ENCODE measurements around the gene ADAMTS1.

The ADAMTS1 gene

DNA sequence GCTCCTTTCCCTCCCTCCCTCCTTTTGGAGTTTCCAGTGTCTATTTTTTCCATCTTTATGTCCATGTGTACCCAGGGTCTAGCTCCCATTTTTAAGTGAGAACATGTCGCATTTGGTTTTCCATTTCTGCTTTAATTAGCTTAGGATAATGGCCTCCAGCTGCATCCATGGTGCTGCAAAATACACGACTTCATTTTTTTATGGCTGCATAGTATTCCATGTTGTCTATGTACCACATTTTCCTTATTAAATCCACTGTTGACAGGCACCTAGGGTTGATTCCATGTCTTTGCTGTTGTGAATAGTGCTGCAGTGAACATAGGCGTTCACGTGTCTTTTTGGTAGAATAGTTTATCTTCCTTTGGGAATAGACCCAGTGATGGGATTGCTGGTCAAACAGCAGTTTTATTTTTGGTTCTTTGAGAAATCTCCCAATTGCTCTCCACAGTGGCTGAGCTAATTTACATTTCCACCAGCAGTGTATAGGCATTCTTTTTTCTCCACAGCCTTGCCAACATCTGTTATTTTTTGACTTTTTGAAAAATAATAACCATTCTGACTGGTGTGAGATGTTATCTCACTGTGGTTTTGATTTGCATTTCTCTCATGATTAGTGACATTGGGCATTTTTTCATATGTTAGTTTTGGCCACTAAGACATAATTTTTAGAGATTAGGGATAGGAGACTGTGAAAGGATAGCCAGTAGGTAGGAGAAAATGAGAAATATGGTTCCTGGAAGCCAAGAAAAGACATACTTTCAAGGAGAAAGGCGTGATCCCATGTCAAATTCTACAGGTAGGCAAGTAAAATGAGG is 50.4 kb downstream of the ADAMTS1 start:
- in situ Hi-C loops (cut with MboI; ENCODE audit: low sequenced_read_pairs), result no loop called here

DNA sequence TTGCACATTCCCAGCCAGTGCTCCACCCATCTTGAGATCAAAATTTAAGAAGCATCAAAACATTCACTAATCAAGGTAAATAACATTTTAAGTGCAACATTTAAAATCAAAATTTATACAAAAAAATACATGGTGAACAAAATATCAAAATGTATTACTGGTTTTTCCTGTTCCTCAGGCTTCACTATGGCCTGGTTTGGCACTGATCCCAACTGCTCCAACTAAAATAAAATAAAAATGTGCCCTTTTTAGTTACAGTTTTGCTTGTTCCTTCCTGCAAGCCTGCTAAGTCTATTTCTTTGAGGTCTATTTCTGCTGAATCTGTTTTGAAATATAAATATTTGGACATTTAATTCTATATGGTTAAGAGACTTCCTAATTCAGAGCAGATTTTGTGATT is 54.9 kb downstream of the ADAMTS1 start:
- in situ Hi-C loops (cut with MboI; ENCODE audit: low sequenced_read_pairs), result no loop called here

DNA sequence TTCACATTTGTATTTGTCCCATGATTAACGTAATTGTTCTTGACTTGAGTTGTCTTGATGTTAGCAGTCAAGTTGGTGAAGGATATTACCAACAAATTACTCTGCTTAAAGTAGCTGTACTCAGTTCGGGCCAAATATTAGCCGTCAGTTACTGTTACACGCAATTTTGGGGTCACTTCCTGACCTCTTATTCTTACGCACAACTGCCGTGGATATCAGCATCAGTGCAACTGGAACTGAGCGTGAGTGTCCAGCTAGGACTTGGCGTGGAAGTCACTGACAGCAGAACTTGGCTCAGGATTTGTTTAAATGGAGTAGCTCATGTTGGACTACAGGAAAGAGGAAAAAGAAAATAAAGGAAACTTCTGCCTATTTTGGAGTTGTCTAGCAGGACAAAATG is 56.4 kb downstream of the ADAMTS1 start:
- in situ Hi-C loops (cut with MboI; ENCODE audit: low sequenced_read_pairs), result no loop called here
